ENCODE measurements around the gene DVL1.

Gene DVL1

GRCh38 chr1:1290238-1290731 lies 58.9 kb downstream of the DVL1 start:
- H3K4me3 ChIP-seq (replicated peaks; ENCODE audit: low read depth, low read length) = no peak overlapping the region
- peak; percentile 49 for TF ChIP-seq CTCF (IDR thresholded peaks at IDR 0.05; ENCODE audit: low read length, missing control alignments)
- peak; percentile 38 for DNase-seq (ENCODE audit: low read depth)

GRCh38 chr1:1287288-1288110 lies 61.7 kb downstream of the DVL1 start:
- H3K4me3 ChIP-seq (replicated peaks; ENCODE audit: low read depth, low read length) = no peak overlapping the region
- DNase-seq (ENCODE audit: low read depth) = no peak
- TF ChIP-seq CTCF (IDR thresholded peaks at IDR 0.05; ENCODE audit: low read length, missing control alignments) = no peak

- no peak for TF ChIP-seq CTCF (IDR thresholded peaks at IDR 0.05; ENCODE audit: low read length, missing control alignments)
- no peak overlapping the region for H3K4me3 ChIP-seq (replicated peaks; ENCODE audit: low read depth, low read length)
- no peak for DNase-seq (ENCODE audit: low read depth)
Observed at GRCh38 chr1:1286313-1287261, 62.6 kb downstream of the DVL1 start.

- TF ChIP-seq CTCF (IDR thresholded peaks at IDR 0.05; ENCODE audit: low read length, missing control alignments) = no peak
- H3K4me3 ChIP-seq (replicated peaks; ENCODE audit: low read depth, low read length) = no peak overlapping the region
- DNase-seq (ENCODE audit: low read depth) = no peak
Observed at GRCh38 chr1:1285611-1286311, 63.5 kb downstream of the DVL1 start.

All from fibroblast of pulmonary artery (primary cell).